GM12878 (cell line): ENCODE measurements around the gene C16orf78. TPM values are rescaled to one million over a fixed set of nuclear protein-coding genes. Genes with fewer than 3 reads are reported as not detected.

Source experiments
- ATAC-seq: fragments of 200-7000 bp; cut with Tn5 transposase; 3 replicates; pipeline ENCODE4 v1.9.1; 2020; ENCODE audit warnings: mild to moderate bottlenecking, moderate library complexity
- BruUV-seq: library from RNA; stranded (reverse); fragments of 400-500 nt; replicated peaks from 2 replicates; lab custom pipeline; 2021; lab: Mats Ljungman, UMichigan
- CTCF ChIA-PET: fragments of 300-600 bp; sonication (Branson Sonifier 250); formaldehyde crosslinking; extraction: SDS; loops from one replicate; lab custom pipeline; 2021; ENCODE audit warnings: inconsistent platforms; lab: Yijun Ruan, JAX
- POLR2A ChIA-PET: fragments of 350-600 bp; formaldehyde crosslinking; extraction: SDS; loops from one replicate; lab custom pipeline; 2021; ENCODE audit warnings: inconsistent platforms; lab: Charles Lee
- RAD21 ChIA-PET: fragments of 300-600 bp; sonication (Branson Sonifier 250); formaldehyde crosslinking; loops from one replicate; lab custom pipeline; 2023; ENCODE audit warnings: antibody characterized with exemption; ENCODE audit not compliant: unreplicated experiment; lab: Charles Lee
- SMC1A ChIA-PET: fragments of 300-600 bp; sonication (Branson Sonifier 250); formaldehyde crosslinking; loops from one replicate; lab custom pipeline; 2023; ENCODE audit not compliant: unreplicated experiment, uncharacterized antibody; lab: Charles Lee
- DNase-seq: peaks from one replicate; pipeline ENCODE4 v3.0.0-alpha.2; 2011; ENCODE audit warnings: low read depth, low spot score
- FAIRE-seq: peaks from 3 replicates; lab custom pipeline; 2011; peaks lifted over from hg19 to GRCh38; lab: Jason Lieb, UNC
- H2AFZ ChIP-seq: 2 replicates; pipeline ENCODE4 v1.6.0; 2011; ENCODE audit warnings: low read depth, low read length, control low read depth; ENCODE audit not compliant: control insufficient read depth
- H3K27ac ChIP-seq: 2 replicates; pipeline ENCODE4 v1.5.1; 2011; ENCODE audit warnings: control low read depth; ENCODE audit not compliant: control insufficient read depth, insufficient read depth
- H3K27me3 ChIP-seq, 2 experiments: replicated peaks in 1 of 2; 2 replicates each; pipeline versions ENCODE4 v1.6.0 to v1.6.1; 2011; ENCODE audit warnings: low read length in 1 of 2; ENCODE audit not compliant: control insufficient read depth in 2 of 2, insufficient read depth in 2 of 2
- H3K36me3 ChIP-seq, 2 experiments: 2 replicates each; pipeline ENCODE4 v1.5.1; 2011; ENCODE audit warnings: low read length in 1 of 2; ENCODE audit not compliant: control insufficient read depth in 2 of 2, insufficient read depth in 2 of 2
- H3K4me1 ChIP-seq: 2 replicates; pipeline ENCODE4 v1.6.1; 2011; ENCODE audit warnings: mild to moderate bottlenecking, low read length, moderate library complexity, mixed read lengths; ENCODE audit not compliant: control insufficient read depth, insufficient read depth
- H3K4me2 ChIP-seq: 2 replicates; pipeline ENCODE4 v1.6.0; 2011; ENCODE audit warnings: control low read depth; ENCODE audit not compliant: control insufficient read depth, insufficient read depth
- H3K4me3 ChIP-seq: fragments of 200-600 bp; sonication (generic); 2 replicates; pipeline ENCODE4 v1.5.1; 2016
- H3K79me2 ChIP-seq: 2 replicates; pipeline ENCODE4 v1.6.0; 2011; ENCODE audit warnings: low read length; ENCODE audit not compliant: control insufficient read depth, insufficient read depth
- H3K9ac ChIP-seq: 2 replicates; pipeline ENCODE4 v1.8.0; 2011; ENCODE audit warnings: low read length, control low read depth, mixed read lengths; ENCODE audit not compliant: control insufficient read depth, insufficient read depth
- H3K9me3 ChIP-seq: replicated peaks from 3 replicates; pipeline ENCODE4 v1.5.1; 2011; ENCODE audit warnings: mild to moderate bottlenecking, low read length; ENCODE audit not compliant: control insufficient read depth, insufficient read depth
- H4K20me1 ChIP-seq: 2 replicates; pipeline ENCODE4 v1.6.0; 2011; ENCODE audit not compliant: control insufficient read depth, insufficient read depth
- BCL3 ChIP-seq: IDR thresholded peaks from 2 replicates; pipeline ENCODE4 v1.6.1; 2011; ENCODE audit warnings: borderline replicate concordance, low read depth, mild to moderate bottlenecking, moderate library complexity, low read length; ENCODE audit not compliant: insufficient read depth, poor library complexity, severe bottlenecking
- CHD4 ChIP-seq: fragments of 200-600 bp; sonication (generic); IDR thresholded peaks from 2 replicates; pipeline ENCODE4 v1.6.1; 2016; ENCODE audit warnings: mild to moderate bottlenecking
- FOXM1 ChIP-seq: IDR thresholded peaks from 2 replicates; pipeline ENCODE4 v1.6.1; 2012; ENCODE audit warnings: low read depth, mild to moderate bottlenecking, inconsistent platforms, low read length, moderate library complexity
- MXI1 ChIP-seq: fragments of 150-350 bp; IDR thresholded peaks from 2 replicates; pipeline ENCODE4 v1.6.1; 2011; ENCODE audit warnings: low read depth, mild to moderate bottlenecking, inconsistent platforms, low read length, improper control_type of control experiment
- NFXL1 ChIP-seq: fragments of 450-650 bp; IDR thresholded peaks from 2 replicates; pipeline ENCODE4 v1.6.1; 2017; ENCODE audit warnings: antibody characterized with exemption, mild to moderate bottlenecking, borderline replicate concordance
- PRDM15 ChIP-seq: fragments of 450-650 bp; formaldehyde crosslinking; IDR thresholded peaks from 2 replicates; pipeline ENCODE4 v1.4.0; 2020; ENCODE audit warnings: mild to moderate bottlenecking, moderate library complexity
- RBBP5 ChIP-seq: fragments of 200-600 bp; sonication (generic); conservative IDR thresholded peaks from 2 replicates; pipeline ENCODE4 v1.6.1; 2016
- REST ChIP-seq: IDR thresholded peaks from 2 replicates; pipeline ENCODE4 v1.6.1; 2012; ENCODE audit warnings: mild to moderate bottlenecking, low read depth, low read length
- SMAD1 ChIP-seq: fragments of 450-650 bp; IDR thresholded peaks from 2 replicates; pipeline ENCODE4 v1.6.1; 2018; ENCODE audit warnings: mild to moderate bottlenecking, low read depth; ENCODE audit not compliant: partially characterized antibody
- SMC3 ChIP-seq: IDR thresholded peaks from 2 replicates; pipeline ENCODE4 v1.6.1; 2011; ENCODE audit warnings: low read length, improper control_type of control experiment, borderline replicate concordance
- TCF12 ChIP-seq: IDR thresholded peaks from 2 replicates; pipeline ENCODE4 v1.6.1; 2011; ENCODE audit warnings: low read depth, mild to moderate bottlenecking, low read length
- TCF3 ChIP-seq: IDR thresholded peaks from 2 replicates; pipeline ENCODE4 v1.6.1; 2012; ENCODE audit warnings: low read depth, mild to moderate bottlenecking, low read length, borderline replicate concordance; ENCODE audit not compliant: insufficient read depth
- YBX1 ChIP-seq: fragments of 450-650 bp; IDR thresholded peaks from 2 replicates; pipeline ENCODE4 v1.6.1; 2016; ENCODE audit warnings: antibody characterized with exemption
- ZSCAN29 ChIP-seq: fragments of 450-650 bp; IDR thresholded peaks from 2 replicates; pipeline ENCODE4 v1.6.1; 2017; ENCODE audit warnings: mild to moderate bottlenecking, moderate library complexity
- WGBS: methylation state at CpG from one replicate; pipeline ENCODE4 v1.1.6; 2016; ENCODE audit warnings: low lambda C conversion rate; ENCODE audit not compliant: insufficient replicate concordance, insufficient coverage; ENCODE audit errors: missing lambda C conversion rate; 5-methylcytosine and 5-hydroxymethylcytosine counted together
- in situ Hi-C: fragments of 300-500 bp; cut with MboI; formaldehyde crosslinking; loops from 9 replicates; pipeline ENCODE4 v1.14.3; 2018; ENCODE audit warnings: mixed read lengths
- intact Hi-C: fragments of 100-400 bp; cut with micrococcal nuclease; formaldehyde crosslinking; loops from one replicate; pipeline ENCODE4 v1.14.2; 2022; ENCODE audit not compliant: unreplicated experiment
- polyA plus RNA-seq, 11 experiments: library from polyadenylated mRNA; depleted of rRNA in 4 of 11; unstranded in 6 of 11; stranded (reverse) in 5 of 11; fragments of >200 nt; fragmentation: Nextera tagmentation in 4 of 11; fragmentation: Illumina TruSeq in 1 of 11; extraction: Ambion mirVana in 4 of 11; extraction: Trizol in 1 of 11; gene quantifications; 1 replicate in 1 of 11; 2 replicates in 10 of 11; pipeline versions ENCODE4 v1.2.1 to v1.2.3, GENCODE V29; 2011 to 2016; ENCODE audit warnings: inconsistent platforms in 2 of 11, missing spikeins in 2 of 11, low read depth in 1 of 11
- total RNA-seq, 4 experiments: library from RNA; depleted of rRNA in 3 of 4; stranded (reverse); fragments of >200 nt in 3 of 4; fragmentation: Illumina TruSeq in 1 of 4; extraction: Trizol in 1 of 4; gene quantifications; 2 replicates each; pipeline versions ENCODE4 v1.2.1 to v1.2.3, GENCODE V29; 2013 to 2021

The C16orf78 gene
- total and polyA plus RNA-seq, 10 of the 15 experiments (the other 5 are each of a cell fraction or from before 2014, with no cell fraction given): not detected

- POLR2A ChIA-PET: no interaction called here
- H3K27ac ChIP-seq: no peak overlapping the region
- RAD21 ChIA-PET: interaction anchor here (0.7 kb wide), 1 partner anchor 567 kb away, joined by 3 read pairs; no protein-coding TSS in a partner anchor
- H3K4me2 ChIP-seq: peak overlapping the region; percentile 34; the same call in 1 of the 2 replicates
- no peaks in the 10 kb centered on the region for H3K36me3 ChIP-seq
- no peak overlapping the region for H2AFZ ChIP-seq
- H3K79me2 ChIP-seq: no peaks in the 10 kb centered on the region
- H3K4me1 ChIP-seq: peaks cover 4% of the 10 kb centered on the region; the same call in 1 of the 2 replicates
- no TSS peak for BruUV-seq
- FAIRE-seq: peak; percentile 18
- DNase-seq: peak; percentile 64
- WGBS: 11% methylated on average over 17 of the region's 17 CpGs
- in situ Hi-C loops: no loop called here
- peak; percentile 99 for ATAC-seq
- CTCF ChIA-PET: interaction anchor here (0.7 to 2.3 kb wide), 7 partner anchors 10 to 514 kb away, joined by 3 to 22 read pairs (median 3); no protein-coding TSS in a partner anchor
- SMC1A ChIA-PET: interaction anchor here (0.9 to 1.2 kb wide), 4 partner anchors 10 to 514 kb away, joined by 3 to 4 read pairs (median 3); no protein-coding TSS in a partner anchor
- peaks cover 6% of the 10 kb centered on the region; the same call in 2 of the 3 replicates for H3K9me3 ChIP-seq
- intact Hi-C loops: loop anchor here (1.0 to 5.0 kb wide), 2 partner anchors 185 to 514 kb away; no protein-coding TSS in a partner anchor
- H3K27me3 ChIP-seq: no peaks in the 10 kb centered on the region
- H4K20me1 ChIP-seq: no peaks in the 10 kb centered on the region
- H3K4me3 ChIP-seq: no peak overlapping the region
- H3K9ac ChIP-seq: no peak overlapping the region
- TF ChIP-seq TCF12 (peak; percentile 72), REST (no peak), MXI1 (no peak), TCF3 (peak; percentile 68; the same call in 1 of the 2 replicates), FOXM1 (no peak), NFXL1 (no peak), RBBP5 (no peak), ZSCAN29 (no peak), PRDM15 (CRISPR knock-in tag) (no peak), CHD4 (no peak), YBX1 (no peak), SMC3 (peak; percentile 89), BCL3 (no peak), SMAD1 (no peak)
These were observed 34.4 kb downstream of the C16orf78 start for GRCh38 chr16:49407873-49408550.
